HG03469 (cell line): ENCODE results near the gene ANKS3.

ENCODE experiments used
- ATAC-seq: cut with Tn5 transposase; IDR thresholded peaks from one replicate; pipeline ENCODE4 v1.9.1; 2021; ENCODE audit warnings: mild to moderate bottlenecking, moderate library complexity, moderate number of reproducible peaks; ENCODE audit not compliant: unreplicated experiment

The ANKS3 gene

GRCh38 chr16:4728676-4729075 lies 5.4 kb downstream of the ANKS3 start:
- ATAC-seq = no peak

GRCh38 chr16:4726616-4727015 lies 7.5 kb downstream of the ANKS3 start:
- no peak for ATAC-seq

- no peak for ATAC-seq
Measured at GRCh38 chr16:4724661-4725270, 9.3 kb downstream of the ANKS3 start.

- ATAC-seq = no peak
Measured at GRCh38 chr16:4723071-4723767, 10.9 kb downstream of the ANKS3 start.

- no peak for ATAC-seq
Measured at GRCh38 chr16:4718466-4718865, 15.6 kb downstream of the ANKS3 start.

GRCh38 chr16:4714996-4715395 lies 19.1 kb downstream of the ANKS3 start:
- ATAC-seq = no peak

GRCh38 chr16:4713663-4714501 lies 20.2 kb downstream of the ANKS3 start:
- ATAC-seq = no peak

- no peak for ATAC-seq
Measured at GRCh38 chr16:4709481-4709880, 24.6 kb downstream of the ANKS3 start.

GRCh38 chr16:4706871-4707270 lies 27.2 kb downstream of the ANKS3 start:
- no peak for ATAC-seq

GRCh38 chr16:4704913-4705312 lies 29.2 kb downstream of the ANKS3 start:
- no peak for ATAC-seq

GRCh38 chr16:4704491-4704890 lies 29.6 kb downstream of the ANKS3 start:
- no peak for ATAC-seq

- ATAC-seq = no peak
Measured at GRCh38 chr16:4703906-4704305, 30.2 kb downstream of the ANKS3 start.

- ATAC-seq = no peak
Measured at GRCh38 chr16:4702466-4702808, 31.6 kb downstream of the ANKS3 start.

GRCh38 chr16:4701791-4702465 lies 32.1 kb downstream of the ANKS3 start:
- ATAC-seq = no peak

GRCh38 chr16:4700997-4701743 lies 32.9 kb downstream of the ANKS3 start:
- no peak for ATAC-seq

- ATAC-seq = no peak
Measured at GRCh38 chr16:4700380-4700996, 33.6 kb downstream of the ANKS3 start.

- no peak for ATAC-seq
Measured at GRCh38 chr16:4699046-4699556, 35.0 kb downstream of the ANKS3 start.

- ATAC-seq = no peak
Measured at GRCh38 chr16:4698321-4699045, 35.6 kb downstream of the ANKS3 start.

GRCh38 chr16:4697848-4698291 lies 36.2 kb downstream of the ANKS3 start:
- ATAC-seq = no peak
